ENCODE data around the gene GAL.

GRCh38 chr11:68710409-68710808, 26.1 kb downstream of the GAL start:
- TF ChIP-seq CTCF (IDR thresholded peaks at IDR 0.05; ENCODE audit: insufficient read depth, low read length) (no peak), POLR2AphosphoS5 (IDR thresholded peaks at IDR 0.05; ENCODE audit: low read depth) (no peak)

All from HL-60 (cell line).